ENCODE data around the gene LYPD3.
"Not testable (repeated sequence)": the region's sequence is repeated elsewhere in the genome, so short reads cannot be mapped to it uniquely, and the experiment has no call there.

Gene LYPD3

GRCh38 chr19:43465468-43466120 lies at the start of gene LYPD3:
Gene LYPD3, minus strand, starts transcription at chr19:43465608. Its CDS starts 37 bp downstream, at chr19:43465571.
- no peak for DNase-seq (ENCODE audit: low read depth in 1 of 2, low spot score in 1 of 2)

- DNase-seq (ENCODE audit: low read depth in 1 of 2, low spot score in 1 of 2): not testable (repeated sequence)
These were observed 47.0 kb upstream of the LYPD3 start for GRCh38 chr19:43512399-43512798.

DNA sequence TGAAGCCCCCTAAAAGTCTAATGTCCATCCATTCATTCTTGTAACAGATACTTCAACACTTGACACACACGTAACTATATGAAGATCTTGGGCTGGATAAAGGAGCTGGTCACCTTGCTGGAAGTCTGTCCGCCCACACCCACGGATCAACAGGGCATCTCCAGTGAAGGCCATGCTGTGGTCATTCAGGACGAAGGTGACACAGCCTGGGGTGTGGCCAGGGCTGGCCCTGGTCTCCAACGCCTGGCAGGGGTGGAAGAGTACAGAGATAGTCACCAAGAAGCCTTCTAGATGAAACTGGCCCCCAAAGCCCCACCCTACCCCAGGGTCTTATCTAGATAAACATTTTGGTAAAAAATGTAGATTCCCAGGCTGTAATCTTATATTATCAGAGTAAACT lies 45.9 kb upstream of the LYPD3 start:
- DNase-seq (ENCODE audit: low read depth in 1 of 2, low spot score in 1 of 2): no peak

GRCh38 chr19:43510713-43511112 lies 45.3 kb upstream of the LYPD3 start:
- DNase-seq (ENCODE audit: low read depth in 1 of 2, low spot score in 1 of 2): no peak

GRCh38 chr19:43507880-43508279 lies 42.5 kb upstream of the LYPD3 start:
- no peak for DNase-seq (ENCODE audit: low read depth in 1 of 2, low spot score in 1 of 2)

DNA sequence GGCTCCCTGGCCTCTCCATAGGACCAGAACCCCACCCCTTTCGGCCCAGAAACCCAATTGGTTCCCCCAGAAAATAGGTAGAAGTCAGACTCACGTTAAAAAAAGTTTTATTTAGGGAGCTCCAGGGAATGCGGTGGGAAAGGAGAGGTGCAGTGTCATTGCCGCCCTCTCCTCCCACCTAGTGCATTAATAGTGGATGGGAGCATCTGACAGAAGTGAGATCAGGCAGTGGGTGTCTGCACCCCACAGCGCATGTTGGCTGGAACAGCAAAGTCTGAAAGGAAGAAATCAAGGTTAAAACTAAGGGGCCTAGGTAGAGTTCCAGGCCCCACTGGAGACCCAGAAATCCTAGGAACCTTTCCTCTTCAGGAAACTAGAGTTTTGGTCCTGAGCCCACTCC lies 41.2 kb upstream of the LYPD3 start:
- DNase-seq (ENCODE audit: low read depth in 1 of 2, low spot score in 1 of 2): no peak

DNA sequence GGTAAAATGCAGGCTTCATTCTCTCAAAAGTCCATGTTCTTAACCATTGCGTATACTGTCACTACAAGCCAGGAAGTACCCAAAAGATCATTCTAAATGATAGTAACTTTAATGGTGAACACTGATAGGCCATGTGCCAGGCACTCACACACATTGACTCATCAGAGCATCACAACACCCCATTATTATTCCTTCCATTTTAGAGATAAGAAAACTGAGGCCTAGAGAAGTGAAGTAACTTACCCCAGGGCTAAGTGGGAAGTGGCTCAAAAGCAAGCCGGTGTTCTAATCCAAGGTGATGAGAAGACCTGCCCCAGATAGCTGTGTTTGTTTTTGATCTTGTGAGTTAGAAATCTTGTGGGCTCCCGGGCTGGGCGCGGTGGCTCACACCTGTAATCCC lies 40.5 kb upstream of the LYPD3 start:
- DNase-seq (ENCODE audit: low read depth in 1 of 2, low spot score in 1 of 2): no peak

DNA sequence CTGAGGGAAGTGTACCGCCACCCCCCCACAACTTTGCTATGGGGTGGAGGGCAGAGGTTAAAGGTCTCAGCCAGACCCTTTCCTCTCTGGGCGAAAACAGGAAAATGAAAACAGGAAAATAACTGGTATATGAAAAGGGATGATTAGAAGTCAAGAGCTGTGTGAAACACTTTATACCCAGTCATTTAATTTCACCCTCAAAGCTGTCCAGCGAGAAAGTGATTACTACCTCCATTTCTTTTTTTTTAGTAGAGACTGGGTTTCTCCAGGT lies 39.7 kb upstream of the LYPD3 start:
- no peak for DNase-seq (ENCODE audit: low read depth in 1 of 2, low spot score in 1 of 2)

GRCh38 chr19:43504426-43505185 lies 39.2 kb upstream of the LYPD3 start, which contains the start of gene PHLDB3:
Gene PHLDB3, minus strand, starts transcription at chr19:43504746. Its CDS starts 628 bp downstream, at chr19:43504118.
- peak in 1 of 2 donors; percentile 43 for DNase-seq (ENCODE audit: low read depth in 1 of 2, low spot score in 1 of 2)

DNA sequence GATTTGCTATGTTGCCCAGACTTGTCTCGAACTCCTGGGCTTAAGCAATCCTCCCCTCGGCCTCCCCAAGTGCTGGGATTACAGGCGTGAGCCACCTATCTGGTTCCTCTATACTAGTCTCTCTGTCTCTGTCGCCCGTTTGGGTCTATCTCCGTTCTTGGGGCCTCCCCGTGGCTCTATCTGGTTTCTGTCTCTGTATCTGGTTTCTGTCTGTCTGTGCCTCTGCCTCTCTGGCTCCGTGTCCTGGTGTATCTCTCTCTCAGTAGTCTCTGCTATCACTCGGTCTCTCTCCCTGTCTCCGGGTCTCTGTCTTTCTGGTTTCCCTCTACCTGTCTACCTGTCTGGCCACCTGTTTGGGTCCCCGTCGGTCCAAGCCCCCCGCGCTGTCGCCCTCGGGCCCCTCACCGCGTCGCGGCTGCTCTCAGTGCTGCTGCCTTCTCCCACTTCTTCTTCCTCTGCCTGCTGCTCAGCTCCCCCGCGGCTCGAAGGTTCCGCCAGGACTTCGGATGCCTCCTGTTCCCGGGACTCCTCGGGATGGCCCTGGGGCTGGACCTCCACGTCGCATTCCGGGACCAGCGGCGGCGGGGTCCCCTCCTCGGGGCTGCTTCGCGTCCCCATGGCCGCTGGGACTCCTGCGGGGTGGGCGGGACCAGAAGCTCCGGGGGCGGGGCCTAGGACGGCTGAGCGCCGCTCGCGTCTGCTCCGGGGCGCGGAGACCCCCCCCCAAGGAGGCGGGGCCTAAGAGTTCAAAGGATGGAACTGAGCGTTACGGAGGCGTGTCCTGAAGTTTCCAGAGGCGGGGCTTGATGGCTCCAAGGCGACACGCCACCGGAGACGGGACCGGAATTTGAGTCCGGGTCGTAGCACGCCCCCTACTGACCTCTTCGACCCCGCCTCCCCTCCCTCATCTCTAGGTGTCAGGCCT lies 38.4 kb upstream of the LYPD3 start:
- DNase-seq (ENCODE audit: low read depth in 1 of 2, low spot score in 1 of 2): peak; percentile 97 to 98

DNA sequence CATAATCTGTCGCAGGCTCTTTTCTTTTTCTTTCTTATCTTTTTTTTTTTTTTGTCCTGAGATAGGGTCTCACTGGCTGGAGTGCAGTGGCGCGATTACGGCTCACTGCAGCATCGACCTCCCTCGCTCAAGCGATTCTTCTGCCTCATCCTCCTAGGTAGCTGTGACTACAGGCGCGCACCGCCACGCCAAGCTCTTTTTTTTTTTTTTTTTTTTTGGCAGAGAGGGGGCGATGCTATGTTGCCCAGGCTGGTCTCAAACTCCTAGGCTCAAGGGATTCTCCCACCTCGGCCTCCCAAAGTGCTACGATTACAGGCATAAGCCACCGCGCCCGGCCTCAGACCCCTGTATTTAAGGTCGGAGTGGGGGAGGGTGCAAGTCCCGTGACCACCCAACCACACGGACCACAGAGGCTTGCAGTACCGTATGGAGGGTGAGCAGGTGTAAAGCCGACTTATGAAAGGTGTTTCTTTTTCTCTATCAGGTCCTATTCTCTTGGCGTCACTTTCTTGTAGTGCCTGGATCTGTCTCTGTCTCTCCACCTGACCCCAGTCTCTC lies 37.1 kb upstream of the LYPD3 start:
- no peak for DNase-seq (ENCODE audit: low read depth in 1 of 2, low spot score in 1 of 2)

- DNase-seq (ENCODE audit: low read depth in 1 of 2, low spot score in 1 of 2): no peak
These were observed 36.4 kb upstream of the LYPD3 start for GRCh38 chr19:43501661-43502418.

DNA sequence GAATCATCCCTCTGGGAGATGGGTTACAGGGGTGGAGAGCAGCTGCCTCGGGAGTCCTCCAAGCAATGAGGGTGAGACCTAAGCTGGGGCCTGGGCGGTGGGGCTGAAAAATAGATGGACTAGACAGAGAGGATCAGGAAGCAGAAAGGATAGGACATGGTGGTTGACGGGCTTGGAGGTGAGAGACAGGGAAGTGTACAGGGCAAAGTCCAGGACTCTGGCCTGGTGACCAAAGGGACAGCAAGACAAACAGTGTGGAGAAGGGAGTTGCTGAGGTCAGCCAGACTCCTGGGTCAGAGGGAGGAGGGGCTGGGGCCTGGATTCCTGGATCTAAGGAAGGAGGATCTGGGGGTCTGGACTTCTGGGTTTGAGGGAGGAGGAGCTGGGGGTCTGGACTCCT lies 33.6 kb upstream of the LYPD3 start:
- DNase-seq (ENCODE audit: low read depth in 1 of 2, low spot score in 1 of 2): no peak

- no peak for DNase-seq (ENCODE audit: low read depth in 1 of 2, low spot score in 1 of 2)
These were observed 32.9 kb upstream of the LYPD3 start for GRCh38 chr19:43498233-43498842.

DNA sequence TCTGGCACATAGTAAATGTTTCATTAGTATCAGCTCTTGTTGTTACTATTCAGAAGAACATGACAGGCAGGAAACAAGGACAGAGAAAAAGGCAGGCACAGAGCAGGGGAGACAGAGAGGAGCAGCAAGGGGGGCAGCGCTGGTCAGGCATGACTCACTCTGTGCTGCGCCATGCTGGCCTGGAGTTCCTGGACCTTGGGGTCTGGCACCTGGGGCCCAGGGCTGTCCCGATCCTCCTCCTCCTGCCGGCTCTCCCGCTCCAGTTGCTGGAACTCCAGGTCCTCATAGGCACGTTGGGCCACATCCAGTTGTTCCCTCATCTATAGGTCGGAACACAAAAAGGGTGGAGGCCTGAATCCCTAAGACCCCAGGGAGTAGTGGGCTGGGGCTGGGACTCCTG lies 31.6 kb upstream of the LYPD3 start:
- DNase-seq (ENCODE audit: low read depth in 1 of 2, low spot score in 1 of 2): no peak

DNA sequence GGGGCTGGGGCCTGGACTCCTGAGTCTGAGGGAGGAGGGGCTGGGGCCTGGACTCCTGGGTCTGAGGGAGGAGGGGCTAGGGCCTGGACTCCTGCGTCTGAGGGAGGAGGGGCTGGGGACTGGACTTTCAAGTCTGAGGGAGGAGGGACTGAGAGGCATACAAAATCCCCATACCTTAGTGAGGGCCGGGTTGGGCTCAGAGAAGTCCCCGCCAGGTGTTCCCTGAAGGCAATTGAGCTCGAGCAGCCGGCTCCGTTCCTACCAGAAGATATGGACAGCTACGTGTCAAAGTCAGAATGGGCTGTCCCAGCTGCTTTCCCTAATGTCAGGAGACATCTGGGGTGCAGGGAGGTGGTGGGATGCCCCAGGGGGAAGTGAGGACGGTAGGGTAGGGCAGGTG lies 29.7 kb upstream of the LYPD3 start:
- DNase-seq (ENCODE audit: low read depth in 1 of 2, low spot score in 1 of 2): no peak

GRCh38 chr19:43490759-43491158 lies 25.4 kb upstream of the LYPD3 start:
- no peak for DNase-seq (ENCODE audit: low read depth in 1 of 2, low spot score in 1 of 2)

- no peak for DNase-seq (ENCODE audit: low read depth in 1 of 2, low spot score in 1 of 2)
These were observed 24.7 kb upstream of the LYPD3 start for GRCh38 chr19:43489979-43490599.

GRCh38 chr19:43489310-43489709 lies 23.9 kb upstream of the LYPD3 start:
- no peak for DNase-seq (ENCODE audit: low read depth in 1 of 2, low spot score in 1 of 2)

DNA sequence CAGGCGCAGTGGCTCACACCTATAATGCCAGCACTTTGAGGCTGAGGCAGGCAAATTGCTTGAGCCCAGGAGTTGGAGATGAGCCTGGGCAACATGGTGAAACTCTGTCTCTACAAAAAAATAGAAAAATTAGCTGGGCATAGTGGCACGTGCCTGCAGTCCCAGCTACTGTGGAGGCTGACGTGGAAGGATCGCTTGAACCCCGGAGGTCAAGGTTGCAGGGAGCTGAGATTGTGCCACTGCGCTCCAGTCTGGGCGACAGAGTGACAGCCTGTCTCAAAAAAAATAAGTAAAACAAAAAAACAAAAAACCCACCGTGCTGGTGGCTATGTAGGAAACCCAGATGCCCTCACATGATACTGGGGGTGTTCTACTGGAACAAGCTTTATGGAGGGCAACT lies 22.8 kb upstream of the LYPD3 start:
- no peak for DNase-seq (ENCODE audit: low read depth in 1 of 2, low spot score in 1 of 2)

All from activated CD4-positive, alpha-beta T cell treated with anti-CD3 and anti-CD28 coated beads, Interleukin-2, amount 50 U/mL, for 24 hours (primary cell).